Stomach smooth muscle (tissue), 2 donors: ENCODE measurements around the gene RHBDD3.

Experiments used
- H3K27ac ChIP-seq: one replicate; pipeline ENCODE4 v1.7.0; 2013; ENCODE audit warnings: mild to moderate bottlenecking, low read length, inconsistent platforms
- H3K27me3 ChIP-seq, 2 donors: one replicate each; pipeline ENCODE4 v1.7.0; 2013; ENCODE audit warnings: low read length in 2 of 2; ENCODE audit not compliant: insufficient read depth in 2 of 2, control insufficient read depth in 1 of 2
- H3K36me3 ChIP-seq, 2 donors: one replicate each; pipeline ENCODE4 v1.7.0; 2013; ENCODE audit warnings: low read length in 2 of 2; ENCODE audit not compliant: control insufficient read depth in 2 of 2, insufficient read depth in 2 of 2
- H3K4me1 ChIP-seq: one replicate; pipeline ENCODE4 v1.7.0; 2013; ENCODE audit warnings: low read length; ENCODE audit not compliant: control insufficient read depth, insufficient read depth
- H3K4me3 ChIP-seq, 2 donors: one replicate each; pipeline ENCODE4 v1.7.0; 2013; ENCODE audit warnings: low read length in 2 of 2
- H3K9ac ChIP-seq, 2 donors: one replicate each; pipeline ENCODE4 v1.7.0; 2013; ENCODE audit warnings: low read length in 2 of 2, mild to moderate bottlenecking in 1 of 2
- H3K9me3 ChIP-seq, 2 donors: one replicate each; pipeline ENCODE4 v1.7.0; 2013; ENCODE audit warnings: low read length in 2 of 2; ENCODE audit not compliant: control insufficient read depth in 2 of 2
- donor health status: healthy.
- donor health status: Pancreatic carcinoma.

The RHBDD3 gene

DNA sequence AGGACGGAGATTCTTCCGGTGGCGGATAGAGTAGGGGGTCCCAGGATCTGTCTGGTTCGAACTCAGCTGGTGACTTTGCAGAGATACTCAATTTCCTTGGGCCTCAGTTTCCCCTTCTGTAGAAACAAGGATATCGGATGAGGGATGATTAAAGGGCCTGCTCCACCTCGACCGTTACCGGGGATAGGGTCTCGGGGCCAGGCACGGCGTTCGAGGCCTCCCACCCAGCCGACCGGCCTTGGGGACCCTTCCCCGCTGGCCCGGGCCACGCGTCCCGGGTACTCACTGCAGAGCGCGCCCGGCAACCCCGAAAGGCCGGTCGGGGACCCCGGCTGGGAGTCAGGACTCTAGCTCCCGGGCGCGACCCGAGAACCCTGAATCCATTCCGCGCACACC is 321 bp downstream of the RHBDD3 start:
- no peaks in the 10 kb centered on the region for H3K9me3 ChIP-seq
- peaks cover 34% of the 10 kb centered on the region for H3K4me1 ChIP-seq
- peak overlapping the region; percentile 97 to 100 for H3K9ac ChIP-seq

DNA sequence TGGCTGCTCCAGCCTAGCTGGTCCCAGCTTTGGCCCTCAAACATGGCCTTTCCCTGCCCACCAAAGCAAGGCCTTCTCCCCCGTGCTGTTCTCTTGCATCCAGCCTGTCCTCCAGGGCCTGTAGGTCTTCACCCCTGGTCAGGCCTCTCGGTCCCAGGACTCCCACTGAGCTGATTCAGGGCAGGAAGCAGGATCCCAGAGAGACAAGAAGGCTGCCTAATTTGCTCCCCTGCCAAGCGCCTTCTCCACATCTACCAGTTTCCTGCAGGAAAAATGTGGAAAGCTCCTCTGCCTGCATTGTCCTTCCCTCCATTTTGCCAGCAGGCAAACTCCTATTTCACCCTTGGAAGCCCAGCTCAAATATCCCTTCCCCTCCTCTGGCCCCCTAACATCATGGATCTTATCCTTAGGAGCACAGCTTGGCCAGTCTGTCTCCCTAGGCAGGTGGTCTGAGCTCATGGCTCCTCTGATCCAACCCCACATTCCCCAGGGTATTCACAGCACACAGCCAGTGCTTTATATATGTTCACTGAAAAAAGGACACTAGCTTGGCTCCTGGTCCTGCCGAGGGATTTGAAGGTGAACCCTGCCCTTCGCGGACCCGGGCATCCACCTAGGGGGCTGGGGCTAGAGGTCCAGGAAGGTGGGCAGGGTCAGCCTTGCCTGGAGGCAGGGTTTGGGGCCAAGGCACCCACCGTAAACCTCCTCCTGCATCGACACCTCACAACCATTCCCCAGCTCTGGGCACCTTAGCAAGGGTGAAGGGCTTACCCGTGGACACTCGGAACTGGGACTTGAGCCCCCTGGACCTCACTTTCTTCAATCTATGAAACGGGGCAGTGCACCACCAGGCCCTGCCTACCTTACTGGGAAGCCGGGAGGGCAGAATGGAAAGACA is 968 bp downstream of the RHBDD3 start:
- H3K4me3 ChIP-seq, result peak overlapping the region; percentile 77 to 96
- no peaks in the 10 kb centered on the region for H3K9me3 ChIP-seq
- no peaks in the 10 kb centered on the region for H3K27me3 ChIP-seq
- H3K27ac ChIP-seq, result peak overlapping the region; percentile 100
- peak overlapping the region; percentile 97 to 100 for H3K9ac ChIP-seq
- peaks cover 31% of the 10 kb centered on the region for H3K4me1 ChIP-seq
- H3K36me3 ChIP-seq, result peaks cover 8 to 9% of the 10 kb centered on the region in 2 donors

More for the DNA sequence above, 321 bp downstream of the RHBDD3 start:
- Histone ChIP-seq H3K36me3 (peaks cover 9 to 10% of the 10 kb centered on the region in 2 donors), H3K27me3 (no peaks in the 10 kb centered on the region), H3K4me3 (peak overlapping the region; percentile 77 to 96), H3K27ac (peak overlapping the region; percentile 100)

DNA sequence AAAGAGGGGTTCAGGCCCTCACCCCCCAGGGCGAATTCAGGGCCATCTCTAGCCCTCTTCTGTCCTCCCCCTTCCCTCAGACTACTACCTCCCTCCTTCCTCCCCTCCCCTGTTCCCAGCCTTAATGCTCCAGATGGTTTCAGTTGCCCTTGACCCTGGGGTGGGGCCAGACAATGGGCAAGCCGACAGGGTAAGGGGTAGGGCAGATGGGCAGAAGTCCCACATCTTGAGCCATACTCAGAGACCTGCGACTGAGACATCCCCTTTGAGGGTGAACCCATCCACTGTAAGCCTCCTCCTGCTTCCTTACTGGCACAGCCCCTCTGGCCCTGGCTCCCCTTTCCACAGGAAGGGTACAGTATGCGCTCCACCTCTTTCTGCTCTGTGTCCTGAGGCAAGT is 1.9 kb downstream of the RHBDD3 start:
- no peak overlapping the region for H3K4me3 ChIP-seq
- H3K27me3 ChIP-seq, result no peaks in the 10 kb centered on the region
- H3K36me3 ChIP-seq, result peaks cover 8 to 9% of the 10 kb centered on the region in 2 donors
- H3K9ac ChIP-seq, result no peak overlapping the region
- H3K9me3 ChIP-seq, result no peaks in the 10 kb centered on the region
- peaks cover 27% of the 10 kb centered on the region for H3K4me1 ChIP-seq
- H3K27ac ChIP-seq, result no peak overlapping the region

DNA sequence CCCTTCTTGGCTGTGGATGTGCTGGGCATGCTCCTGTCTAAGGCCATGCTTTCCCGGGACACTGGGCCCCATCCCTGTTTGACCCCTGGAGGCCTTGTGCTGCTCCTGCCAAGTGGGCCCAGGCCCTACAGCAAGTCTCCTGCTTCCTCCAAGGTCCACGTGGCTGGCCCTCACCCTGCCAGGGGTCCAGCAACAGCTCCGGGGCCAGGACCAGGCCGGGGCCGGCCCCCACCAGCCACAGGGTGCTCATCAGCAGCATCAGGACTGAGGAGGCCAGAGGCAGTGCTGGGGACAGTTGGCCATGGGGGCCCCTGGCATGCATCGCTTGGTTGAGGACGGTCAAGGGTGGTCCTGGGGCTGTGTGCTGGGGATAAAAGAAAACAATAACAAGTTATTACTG is 2.5 kb downstream of the RHBDD3 start:
- H3K36me3 ChIP-seq, result peaks cover 8 to 10% of the 10 kb centered on the region in 2 donors
- H3K4me3 ChIP-seq, result no peak overlapping the region
- H3K27me3 ChIP-seq, result no peaks in the 10 kb centered on the region
- H3K9me3 ChIP-seq, result no peaks in the 10 kb centered on the region
- H3K4me1 ChIP-seq, result peaks cover 27% of the 10 kb centered on the region
- H3K9ac ChIP-seq, result no peak overlapping the region
- no peak overlapping the region for H3K27ac ChIP-seq

DNA sequence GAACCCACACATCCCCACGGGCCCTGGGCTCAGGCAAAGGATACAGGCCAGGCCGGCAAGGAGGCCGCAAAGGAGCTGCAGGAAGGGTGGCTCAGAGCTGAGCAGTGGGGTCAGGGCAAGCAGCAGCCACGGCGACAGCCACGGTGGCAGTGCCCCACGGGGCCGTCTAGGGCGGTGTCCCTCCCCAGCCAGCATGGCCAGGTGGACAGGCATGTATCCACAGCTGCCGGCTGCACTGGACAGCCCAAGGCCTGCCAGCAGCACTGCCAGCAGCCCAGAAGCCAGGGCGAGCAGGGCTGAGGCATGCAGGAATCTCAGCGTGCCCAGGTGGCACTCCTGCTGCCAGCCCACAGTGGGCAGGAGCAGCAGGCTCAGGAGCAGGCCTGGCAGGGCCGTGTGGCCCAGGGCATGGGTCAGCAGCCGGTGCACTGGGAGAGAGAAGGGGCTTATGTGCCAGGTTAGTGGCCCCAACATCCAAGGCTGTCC is 3.9 kb downstream of the RHBDD3 start:
- Histone ChIP-seq H3K36me3 (peaks cover 8 to 13% of the 10 kb centered on the region in 2 donors), H3K27ac (no peak overlapping the region), H3K9me3 (no peaks in the 10 kb centered on the region), H3K27me3 (no peaks in the 10 kb centered on the region), H3K4me1 (peaks cover 16% of the 10 kb centered on the region), H3K4me3 (no peak overlapping the region), H3K9ac (no peak overlapping the region)

DNA sequence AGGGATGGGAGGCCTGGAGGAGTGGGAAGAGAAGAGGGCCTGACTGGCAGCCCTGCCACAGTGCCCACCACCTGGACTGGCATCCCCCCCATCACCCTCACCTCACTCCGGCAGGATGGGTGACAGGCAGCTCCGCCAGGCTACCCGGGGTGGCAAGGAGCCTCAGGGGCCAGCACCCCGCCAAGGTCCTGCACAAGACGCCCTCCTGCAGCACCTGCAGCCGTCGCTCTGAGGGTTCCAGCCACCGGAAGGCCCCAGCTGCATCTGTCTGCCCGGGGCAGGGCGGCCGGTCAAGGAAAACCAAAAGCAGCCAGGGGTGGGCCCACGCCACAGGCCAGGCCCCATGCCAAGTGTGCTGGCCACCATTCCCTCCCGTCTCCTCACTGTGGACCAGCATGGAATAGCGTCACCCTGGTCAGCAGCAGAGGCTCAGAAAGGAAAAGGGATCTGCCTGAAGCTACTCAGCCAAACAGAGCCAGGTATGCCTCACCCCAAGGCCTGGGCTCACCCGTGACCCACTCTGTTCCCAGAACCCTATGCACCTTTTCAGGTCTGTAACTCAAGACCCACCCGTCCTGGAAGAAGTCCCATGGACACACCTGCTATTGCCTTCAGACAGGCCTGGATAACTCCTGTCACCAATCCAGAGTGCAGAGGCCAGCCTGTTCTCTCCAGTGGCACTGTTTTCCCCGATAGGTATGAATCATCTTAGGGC is 7.0 kb downstream of the RHBDD3 start:
- no peaks in the 10 kb centered on the region for H3K9me3 ChIP-seq
- no peak overlapping the region for H3K9ac ChIP-seq
- no peak overlapping the region for H3K4me3 ChIP-seq
- no peaks in the 10 kb centered on the region for H3K27me3 ChIP-seq
- H3K36me3 ChIP-seq, result peaks cover 8 to 13% of the 10 kb centered on the region in 2 donors
- no peak overlapping the region for H3K27ac ChIP-seq
- H3K4me1 ChIP-seq, result no peaks in the 10 kb centered on the region

DNA sequence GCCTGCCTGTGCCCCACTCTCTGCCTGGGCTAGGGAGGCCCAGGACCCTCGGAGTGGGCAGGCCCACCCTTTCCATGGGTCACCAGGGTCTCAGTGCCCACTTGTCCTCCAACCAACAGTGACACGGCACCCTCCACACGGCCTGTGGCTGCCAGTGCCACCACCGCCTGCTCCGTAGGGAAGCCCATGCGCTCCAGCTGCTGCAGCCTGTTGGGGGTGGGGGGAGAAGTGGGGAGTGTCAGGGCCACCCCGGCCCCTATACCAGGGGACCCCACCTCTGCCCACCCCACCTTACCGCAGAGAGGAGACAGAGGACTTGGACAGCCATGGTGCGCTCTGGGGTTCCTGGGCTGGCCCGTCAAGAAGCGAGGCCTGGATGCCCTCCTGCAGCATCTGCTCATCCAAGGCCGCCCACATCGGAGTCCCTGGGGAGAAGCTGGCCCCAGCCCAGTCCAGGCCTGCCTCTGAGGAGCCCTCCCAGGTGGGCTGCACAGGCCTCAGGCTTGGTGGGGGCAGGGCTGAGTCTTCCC is 7.7 kb downstream of the RHBDD3 start:
- no peak overlapping the region for H3K4me3 ChIP-seq
- H3K4me1 ChIP-seq, result no peaks in the 10 kb centered on the region
- peaks cover 8 to 9% of the 10 kb centered on the region in 2 donors for H3K36me3 ChIP-seq
- no peak overlapping the region for H3K27ac ChIP-seq
- H3K9ac ChIP-seq, result no peak overlapping the region
- H3K27me3 ChIP-seq, result no peaks in the 10 kb centered on the region
- no peaks in the 10 kb centered on the region for H3K9me3 ChIP-seq

DNA sequence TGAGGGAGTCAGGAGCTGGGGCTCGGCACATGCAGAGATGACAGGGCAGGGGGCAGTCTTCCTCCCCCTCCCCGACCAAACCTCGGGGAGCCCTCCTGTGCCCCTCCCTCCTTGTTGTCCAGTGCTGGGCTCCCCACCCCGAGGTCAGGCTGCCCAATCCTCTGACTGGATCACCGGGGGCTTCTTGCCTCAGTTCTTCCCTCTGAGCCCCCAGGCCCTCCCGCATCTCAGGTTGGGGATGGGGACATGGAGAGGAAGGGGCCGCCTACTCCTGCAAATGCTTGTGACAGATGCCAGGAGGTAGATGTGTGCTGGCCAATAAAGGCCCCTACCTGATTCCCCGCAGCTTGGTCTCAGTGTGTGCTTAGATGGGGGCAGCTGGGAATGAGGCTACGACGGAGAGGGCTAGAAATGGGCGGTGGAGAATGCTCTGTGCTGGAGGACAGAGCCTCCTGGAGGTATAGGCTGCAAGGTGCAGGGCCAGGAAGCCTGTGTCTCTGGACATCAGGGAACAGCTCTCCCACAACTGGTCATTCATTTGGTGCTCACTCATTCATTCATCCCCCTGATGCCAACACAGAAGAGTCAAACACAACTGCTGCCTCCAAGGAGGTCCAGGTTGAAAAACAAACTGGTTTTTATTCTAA is 8.4 kb downstream of the RHBDD3 start:
- H3K4me1 ChIP-seq, result no peaks in the 10 kb centered on the region
- H3K9me3 ChIP-seq, result no peaks in the 10 kb centered on the region
- H3K27ac ChIP-seq, result no peak overlapping the region
- H3K27me3 ChIP-seq, result no peaks in the 10 kb centered on the region
- H3K36me3 ChIP-seq, result peaks cover 6 to 7% of the 10 kb centered on the region in 2 donors
- H3K9ac ChIP-seq, result no peak overlapping the region
- H3K4me3 ChIP-seq, result no peak overlapping the region

DNA sequence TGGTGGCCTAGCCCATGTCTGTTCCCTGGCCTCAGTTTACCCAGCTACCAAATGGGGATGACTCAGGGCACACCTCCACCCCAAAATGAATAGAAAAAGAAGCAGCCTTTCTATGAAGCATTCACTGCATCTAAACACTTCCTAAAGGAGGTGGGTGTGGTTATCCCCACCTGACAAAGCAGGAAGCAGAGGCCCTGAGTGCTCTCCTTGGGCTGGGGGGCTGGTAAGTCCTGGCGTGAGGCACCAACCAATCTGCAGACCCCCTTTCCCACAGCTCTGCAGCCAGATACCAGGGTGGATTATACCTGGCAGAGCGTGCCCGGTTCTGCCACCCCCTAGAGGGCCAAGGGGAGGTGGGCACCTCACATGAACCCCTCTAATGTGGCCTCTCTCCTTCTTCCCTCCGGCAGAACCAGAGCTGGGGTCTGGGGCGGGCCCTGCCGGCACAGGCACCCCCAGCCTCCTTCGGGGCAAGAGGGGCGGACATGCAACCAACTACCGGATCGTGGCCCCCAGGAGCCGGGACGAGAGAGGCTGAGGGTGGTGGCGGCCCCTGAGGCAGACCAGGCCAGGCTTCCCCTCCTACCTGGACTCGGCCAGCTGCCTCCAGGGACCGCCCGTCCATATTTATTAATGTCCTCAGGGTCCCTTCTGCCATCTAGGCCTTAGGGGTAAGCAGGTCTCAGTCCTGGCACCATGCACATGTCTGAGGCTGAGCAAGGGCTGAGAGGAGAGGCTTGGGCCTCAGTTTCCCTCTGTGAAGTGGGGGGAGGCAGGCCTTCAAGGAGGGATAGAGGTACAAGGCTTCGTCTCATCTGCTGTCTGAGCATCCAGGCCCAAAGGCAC is 9.2 kb downstream of the RHBDD3 start:
- H3K4me1 ChIP-seq, result no peaks in the 10 kb centered on the region
- no peak overlapping the region for H3K27ac ChIP-seq
- H3K9me3 ChIP-seq, result no peaks in the 10 kb centered on the region
- no peaks in the 10 kb centered on the region for H3K27me3 ChIP-seq
- H3K4me3 ChIP-seq, result no peak overlapping the region
- no peak overlapping the region for H3K9ac ChIP-seq
- H3K36me3 ChIP-seq, result peaks cover 0 to 4% of the 10 kb centered on the region in 2 donors
